ENCODE data around the gene CMTM7.
"Not testable (repeated sequence)": the region's sequence is repeated elsewhere in the genome, so short reads cannot be mapped to it uniquely, and the experiment has no call there.

CMTM7 gene

GRCh38 chr3:32459450-32459849 lies 67.8 kb downstream of the CMTM7 start:
- no peak for DNase-seq (ENCODE audit: low spot score)

GRCh38 chr3:32460031-32460749 lies 68.5 kb downstream of the CMTM7 start:
- no peak for DNase-seq (ENCODE audit: low spot score)

GRCh38 chr3:32460817-32461496 lies 69.3 kb downstream of the CMTM7 start:
- DNase-seq (ENCODE audit: low spot score) = not testable (repeated sequence)

DNA sequence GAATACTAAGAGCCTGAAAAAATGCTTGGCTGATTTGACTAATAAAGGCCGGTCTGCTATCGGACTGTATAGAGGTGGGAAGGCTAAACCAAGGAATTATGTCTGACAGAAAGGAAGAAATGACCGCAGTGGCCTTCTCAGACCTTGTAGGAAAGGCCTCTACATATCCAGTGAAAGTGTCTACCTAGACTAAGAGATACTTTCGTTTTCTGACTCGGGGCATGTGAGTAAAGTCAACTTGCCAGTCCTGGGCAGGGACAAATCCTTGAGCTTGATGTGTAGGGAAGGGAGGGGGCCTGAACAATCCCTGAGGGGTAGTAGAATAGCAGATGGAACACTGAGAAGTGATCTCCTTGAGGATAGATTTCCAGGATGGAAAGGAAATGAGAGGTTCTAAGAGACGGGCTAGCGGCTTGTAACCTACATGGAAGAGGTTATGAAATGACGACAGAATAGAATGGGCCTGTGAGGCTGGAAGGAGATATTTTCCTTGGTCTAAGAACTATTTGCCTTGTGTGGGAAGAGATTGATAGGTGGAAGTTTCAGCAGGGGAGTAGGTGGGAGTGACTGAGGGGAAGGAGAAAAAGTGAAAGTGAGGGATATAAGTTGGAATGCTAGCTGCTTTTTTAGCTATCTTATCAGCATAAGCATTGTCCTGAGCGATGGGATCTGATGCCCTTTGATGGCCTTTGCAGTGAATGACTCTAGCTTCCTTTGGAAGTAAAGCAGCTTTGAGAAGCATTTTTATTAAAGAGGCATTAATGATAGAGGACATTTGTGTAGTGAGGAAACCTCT lies 70.7 kb downstream of the CMTM7 start:
- not testable (repeated sequence) for DNase-seq (ENCODE audit: low spot score)

DNA sequence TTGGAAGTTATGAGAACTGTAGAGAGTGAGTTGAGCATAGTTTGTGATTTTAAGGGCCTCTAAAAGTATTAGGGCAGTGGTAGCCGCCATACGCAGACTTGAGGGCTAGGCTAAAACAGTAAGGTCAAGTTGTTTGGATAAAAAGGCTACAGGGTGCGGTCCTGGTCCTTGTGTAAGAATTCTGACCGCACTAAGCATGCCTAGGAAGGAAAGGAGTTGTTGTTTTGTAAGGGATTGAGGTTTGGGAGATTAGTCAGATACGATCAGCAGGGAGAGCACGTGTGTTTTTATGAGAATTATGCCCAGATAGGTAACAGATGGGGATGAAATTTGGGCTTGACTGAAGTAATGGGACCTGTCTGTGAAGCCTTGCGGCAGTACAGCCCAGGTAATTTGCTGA lies 71.8 kb downstream of the CMTM7 start:
- not testable (repeated sequence) for DNase-seq (ENCODE audit: low spot score)

GRCh38 chr3:32464726-32465125 lies 73.1 kb downstream of the CMTM7 start:
- not testable (repeated sequence) for DNase-seq (ENCODE audit: low spot score)

DNA sequence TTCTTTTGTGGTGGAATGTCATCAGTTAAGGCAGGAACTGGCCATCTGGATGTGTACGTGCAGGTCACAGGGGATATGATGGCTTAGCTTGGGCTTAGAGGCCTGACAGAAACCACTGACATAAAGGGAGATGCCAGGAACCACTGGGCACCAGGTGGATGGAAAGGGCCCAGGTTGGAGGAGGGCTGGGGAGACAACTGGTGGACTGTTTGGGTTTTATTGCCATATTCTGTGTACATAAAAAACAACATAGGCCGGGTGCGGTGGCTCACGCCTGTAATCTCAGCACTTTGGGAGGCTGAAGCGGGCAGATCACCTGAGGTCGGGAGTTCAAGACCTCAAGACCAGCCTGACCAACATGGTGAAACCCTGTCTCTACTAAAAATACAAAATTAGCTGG lies 75.2 kb downstream of the CMTM7 start:
- DNase-seq (ENCODE audit: low spot score) = not testable (repeated sequence)

GRCh38 chr3:32467333-32468070 lies 75.8 kb downstream of the CMTM7 start:
- peak; percentile 42 for DNase-seq (ENCODE audit: low spot score)

DNA sequence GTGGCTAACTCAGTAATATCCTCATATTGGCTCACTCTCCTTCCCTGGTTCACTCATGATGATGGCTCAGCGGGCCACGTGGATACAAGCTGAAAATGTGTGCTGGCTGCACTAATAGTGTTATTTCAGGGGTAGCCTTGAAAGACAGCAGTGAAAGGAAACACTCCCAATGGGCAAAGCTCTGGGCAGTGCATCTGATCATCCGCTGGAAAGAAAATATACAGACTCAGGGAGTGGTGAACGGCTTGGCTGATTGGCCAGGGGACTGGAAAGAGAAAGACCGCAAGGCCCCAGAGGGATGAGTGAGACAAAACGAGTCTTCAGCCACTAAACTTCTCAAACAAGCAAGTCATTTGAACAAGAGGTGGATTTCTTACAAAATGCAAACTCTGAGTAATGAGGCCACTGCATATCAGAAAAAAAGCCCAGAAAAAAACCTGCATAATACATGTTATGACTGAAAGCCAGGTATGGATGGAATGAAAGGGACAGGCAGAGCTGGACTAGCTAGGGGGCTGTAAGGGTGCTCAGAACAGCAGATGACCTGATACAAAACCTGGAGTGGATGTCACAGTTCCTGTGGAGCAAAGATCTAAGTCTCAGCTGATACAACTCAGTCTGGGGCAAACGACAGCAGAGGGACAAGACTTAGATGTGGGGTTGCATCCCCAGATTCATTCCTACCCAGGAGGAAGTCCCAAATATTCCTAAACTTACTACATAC lies 77.7 kb downstream of the CMTM7 start:
- no peak for DNase-seq (ENCODE audit: low spot score)

- DNase-seq (ENCODE audit: low spot score) = no peak
Measured at GRCh38 chr3:32470362-32470761, 78.7 kb downstream of the CMTM7 start.

DNA sequence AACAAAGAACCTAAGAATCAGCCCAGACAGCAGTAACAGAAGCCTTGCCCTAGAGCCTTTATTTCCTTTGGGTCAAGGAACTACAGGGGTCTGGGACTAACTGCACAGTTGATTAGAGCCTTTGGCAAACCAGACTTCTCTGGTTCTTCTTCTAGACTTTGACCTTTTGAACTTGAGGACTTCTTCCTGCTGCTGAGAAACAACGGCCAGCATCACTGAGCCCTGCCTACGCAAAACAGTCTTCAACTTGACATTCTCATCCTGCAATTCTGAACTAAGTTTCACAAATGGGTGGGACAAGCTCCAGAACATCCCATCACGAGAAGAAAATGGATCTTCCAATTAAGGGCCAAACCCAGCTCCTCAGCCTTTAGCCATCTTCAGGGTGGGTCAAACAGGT lies 79.6 kb downstream of the CMTM7 start:
- DNase-seq (ENCODE audit: low spot score) = no peak

- DNase-seq (ENCODE audit: low spot score) = not testable (repeated sequence)
Measured at GRCh38 chr3:32472151-32472550, 80.5 kb downstream of the CMTM7 start.

- no peak for DNase-seq (ENCODE audit: low spot score)
Measured at GRCh38 chr3:32474201-32474600, 82.5 kb downstream of the CMTM7 start.

- no peak for DNase-seq (ENCODE audit: low spot score)
Measured at GRCh38 chr3:32480604-32481003, 89.0 kb downstream of the CMTM7 start.

- DNase-seq (ENCODE audit: low spot score) = no peak
Measured at GRCh38 chr3:32481791-32482631, 90.4 kb downstream of the CMTM7 start.

GRCh38 chr3:32482693-32483092 lies 91.0 kb downstream of the CMTM7 start:
- no peak for DNase-seq (ENCODE audit: low spot score)

DNA sequence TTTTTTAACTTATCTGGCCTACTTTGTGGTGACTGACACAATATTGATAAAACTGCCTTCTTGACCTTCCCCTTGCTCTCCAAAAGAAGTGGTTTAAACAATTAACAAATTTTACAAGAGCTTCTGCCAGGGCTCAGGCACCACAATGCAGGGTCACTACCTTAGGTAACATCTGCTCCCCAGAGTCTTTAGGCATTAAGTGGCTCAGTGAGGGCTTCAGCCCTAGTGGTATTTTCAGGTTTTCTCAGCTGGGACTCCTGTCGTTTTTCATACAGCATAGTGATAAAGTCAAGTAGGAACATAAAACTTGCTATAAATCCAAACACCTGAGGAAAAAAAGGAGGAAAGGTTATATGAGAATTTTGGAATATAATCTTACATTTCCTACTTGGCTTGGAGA lies 92.1 kb downstream of the CMTM7 start:
- DNase-seq (ENCODE audit: low spot score) = no peak

DNA sequence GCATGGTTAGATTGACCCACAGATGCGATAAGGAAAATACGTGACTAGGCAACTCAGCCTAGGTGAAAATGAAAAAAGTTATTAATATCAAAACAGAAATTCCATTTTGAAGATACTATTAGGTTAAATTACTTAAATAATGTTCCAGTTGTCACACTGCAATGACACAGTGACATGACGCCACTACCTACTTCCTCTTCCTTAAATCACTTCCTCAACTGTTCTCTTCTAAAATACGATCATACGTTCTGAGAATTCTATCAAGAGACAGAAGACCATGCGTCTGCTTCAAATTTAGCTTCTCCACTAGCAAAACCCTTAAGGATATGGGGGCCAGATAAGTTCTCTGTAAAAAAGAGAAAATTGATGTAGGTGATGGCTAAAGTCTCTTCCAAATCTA lies 92.8 kb downstream of the CMTM7 start:
- DNase-seq (ENCODE audit: low spot score) = peak; percentile 21

DNA sequence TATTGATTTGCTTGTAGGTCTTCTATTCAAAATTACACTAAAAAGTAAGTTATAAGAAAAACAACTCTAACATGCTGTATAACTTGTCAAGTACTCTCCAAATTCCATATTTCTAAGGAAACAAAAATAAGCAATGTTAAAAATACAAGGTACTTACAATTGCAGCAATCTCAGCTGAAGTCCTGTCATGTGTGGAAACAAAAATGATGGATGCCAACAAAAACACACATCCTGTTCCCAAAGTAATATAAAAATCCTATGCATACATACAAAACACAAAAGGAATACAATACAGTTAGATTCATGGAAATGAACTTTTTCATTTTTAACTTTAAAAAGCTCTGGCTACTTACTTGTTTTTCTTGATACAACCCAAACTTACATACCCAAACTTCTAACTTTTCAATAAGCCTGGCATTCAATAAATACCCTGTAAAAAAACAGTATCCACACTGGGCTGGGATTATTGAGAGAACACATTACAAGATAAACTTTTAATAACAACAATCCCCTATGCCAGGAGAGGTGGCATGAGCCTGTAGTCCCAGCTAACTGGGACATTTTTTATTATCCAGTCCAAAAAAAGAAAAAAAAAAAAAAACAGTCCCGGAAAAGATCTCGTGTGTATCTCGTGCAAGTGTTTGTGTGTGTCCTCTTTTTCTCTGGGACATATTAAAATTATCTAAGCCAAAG lies 96.3 kb downstream of the CMTM7 start:
- no peak for DNase-seq (ENCODE audit: low spot score)

DNA sequence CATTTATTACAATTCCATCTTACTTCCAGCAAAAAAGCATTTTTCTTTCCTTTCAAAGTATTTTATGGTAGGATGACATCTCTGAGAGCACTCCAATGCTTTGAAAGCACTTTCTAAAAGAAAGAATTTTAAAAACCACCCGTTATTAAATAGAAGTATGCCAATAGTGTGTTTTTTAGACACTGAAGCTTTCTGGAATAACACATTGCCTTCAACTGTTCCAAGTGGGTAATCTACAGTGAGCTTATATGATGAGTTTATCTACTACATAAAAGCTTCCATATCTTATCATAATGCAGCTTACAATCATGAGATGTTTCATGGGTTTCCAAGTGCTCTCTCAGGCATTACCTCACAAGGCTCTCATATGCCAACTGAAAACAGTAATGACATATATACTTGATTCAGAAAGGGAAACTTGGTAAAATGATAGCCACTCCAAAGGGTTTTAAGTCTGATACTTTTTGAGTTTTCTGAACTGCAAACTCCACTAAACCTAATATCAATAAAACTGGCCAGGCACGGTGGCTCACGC lies 96.9 kb downstream of the CMTM7 start:
- no peak for DNase-seq (ENCODE audit: low spot score)

Measured in putamen (tissue), 1 donor.